Stomach (tissue), 4 donors: ENCODE data around the gene MARCHF11.

Source experiments
- CTCF ChIP-seq, 7 experiments: fragments of 450-650 bp in 4 of 7; fragments of 200-600 bp in 3 of 7; sonication (generic) in 3 of 7; IDR thresholded peaks; one replicate each; pipeline ENCODE4 v1.5.1; 2016 to 2019; ENCODE audit warnings: antibody characterized with exemption in 7 of 7, control low read depth in 2 of 7, mild to moderate bottlenecking in 1 of 7
- POLR2AphosphoS5 ChIP-seq, 3 donors: sonication (generic); formaldehyde crosslinking; IDR thresholded peaks; one replicate each; pipeline ENCODE4 v1.6.1; 2016; ENCODE audit warnings: antibody characterized with exemption in 3 of 3

- no peak for TF ChIP-seq POLR2AphosphoS5 (IDR thresholded peaks at IDR 0.05)
- no peak for TF ChIP-seq CTCF (IDR thresholded peaks at IDR 0.05)
Observed at GRCh38 chr5:16180789-16181082, 1.1 kb upstream of the MARCHF11 start.
